Keratinocyte (primary cell): ENCODE measurements around the gene FRMD7. TPM values are rescaled to one million over a fixed set of nuclear protein-coding genes. Genes with fewer than 3 reads are reported as not detected.

ENCODE experiments used
- DNase-seq: peaks from one replicate; pipeline ENCODE4 v3.0.0-alpha.2; 2011; ENCODE audit warnings: low read depth, missing footprints, low spot score
- FAIRE-seq: peaks from 2 replicates; lab custom pipeline; 2011; peaks lifted over from hg19 to GRCh38; lab: Jason Lieb, UNC
- H2AFZ ChIP-seq: 2 replicates; pipeline ENCODE4 v1.6.0; 2012; ENCODE audit warnings: low read length, control low read depth, inconsistent platforms; ENCODE audit not compliant: control insufficient read depth
- H3K27ac ChIP-seq: 2 replicates; pipeline ENCODE4 v1.5.1; 2011; ENCODE audit warnings: low read length; ENCODE audit not compliant: control insufficient read depth, insufficient read depth
- H3K27me3 ChIP-seq: 3 replicates; pipeline ENCODE4 v1.6.0; 2011; ENCODE audit warnings: low read length; ENCODE audit not compliant: control insufficient read depth, insufficient read depth; ENCODE audit errors: extremely low read depth
- H3K36me3 ChIP-seq, 2 experiments: 2 replicates in 1 of 2; 3 replicates in 1 of 2; pipeline ENCODE4 v1.5.1; 2011; ENCODE audit warnings: low read length in 2 of 2, mild to moderate bottlenecking in 1 of 2; ENCODE audit not compliant: control insufficient read depth in 2 of 2, insufficient read depth in 2 of 2; ENCODE audit errors: extremely low read depth in 1 of 2
- H3K4me1 ChIP-seq: 3 replicates; pipeline ENCODE4 v1.5.1; 2011; ENCODE audit warnings: low read length; ENCODE audit not compliant: control insufficient read depth, insufficient read depth; ENCODE audit errors: extremely low read depth
- H3K4me2 ChIP-seq: 3 replicates; pipeline ENCODE4 v1.6.0; 2011; ENCODE audit warnings: low read depth, low read length; ENCODE audit not compliant: control insufficient read depth, insufficient read depth; ENCODE audit errors: extremely low read depth
- H3K4me3 ChIP-seq, 3 experiments: fragments of 200-600 bp in 1 of 3; sonication (generic) in 1 of 3; 2 replicates in 2 of 3; 3 replicates in 1 of 3; pipeline ENCODE4 v1.5.1; 2011 to 2016; ENCODE audit warnings: low read length in 3 of 3, mild to moderate bottlenecking in 3 of 3, control low read depth in 2 of 3, inconsistent platforms in 1 of 3, low read depth in 1 of 3, mixed read lengths in 1 of 3, mixed run types in 1 of 3, moderate library complexity in 1 of 3; ENCODE audit not compliant: control insufficient read depth in 2 of 3, insufficient read depth in 2 of 3; ENCODE audit errors: extremely low read depth in 1 of 3
- H3K79me2 ChIP-seq: 2 replicates; pipeline ENCODE4 v1.6.0; 2012; ENCODE audit warnings: low read length; ENCODE audit not compliant: control insufficient read depth, insufficient read depth
- H3K9ac ChIP-seq: 3 replicates; pipeline ENCODE4 v1.6.0; 2011; ENCODE audit warnings: low read length; ENCODE audit not compliant: control insufficient read depth, insufficient read depth; ENCODE audit errors: extremely low read depth
- H3K9me1 ChIP-seq: 3 replicates; pipeline ENCODE4 v1.6.0; 2011; ENCODE audit warnings: low read length; ENCODE audit not compliant: control insufficient read depth, insufficient read depth; ENCODE audit errors: extremely low read depth
- H3K9me3 ChIP-seq: 2 replicates; pipeline ENCODE4 v1.5.1; 2012; ENCODE audit warnings: low read depth, low read length; ENCODE audit not compliant: control insufficient read depth
- H4K20me1 ChIP-seq: 3 replicates; pipeline ENCODE4 v1.6.0; 2011; ENCODE audit warnings: low read length; ENCODE audit not compliant: control insufficient read depth, insufficient read depth; ENCODE audit errors: extremely low read depth
- CTCF ChIP-seq, 3 experiments: IDR thresholded peaks in 1 of 3; conservative IDR thresholded peaks in 1 of 3; optimal IDR thresholded peaks in 1 of 3; 2 replicates in 2 of 3; 3 replicates in 1 of 3; pipeline versions ENCODE3 to v1.5.1; 2011; ENCODE audit warnings: low read length in 3 of 3, mild to moderate bottlenecking in 3 of 3, moderate library complexity in 2 of 3, control low read depth in 1 of 3, inconsistent platforms in 1 of 3; ENCODE audit not compliant: insufficient read depth in 2 of 3; ENCODE audit errors: extremely low read depth in 1 of 3
- EZH2 ChIP-seq: IDR thresholded peaks from one replicate; pipeline ENCODE4 v1.6.1; 2012; ENCODE audit warnings: inconsistent platforms, mild to moderate bottlenecking, low read length, moderate library complexity
- dilution Hi-C: fragments of 300-500 bp; cut with MboI; formaldehyde crosslinking; loops from one replicate; pipeline ENCODE4 v1.7.0; 2020; ENCODE audit warnings: low sequenced_read_pairs; ENCODE audit not compliant: extremely low pct_ligation_motif_present
- polyA plus RNA-seq, 5 experiments: library from polyadenylated mRNA; depleted of rRNA in 3 of 5; stranded (reverse) in 3 of 5; stranded (forward) in 1 of 5; unstranded in 1 of 5; fragments of >200 nt; gene quantifications; 1 replicate in 1 of 5; 2 replicates in 3 of 5; 3 replicates in 1 of 5; pipeline versions ENCODE4 v1.2.1 to v1.2.3, GENCODE V29; 2011 to 2012; ENCODE audit warnings: missing spikeins in 2 of 5, low read depth in 1 of 5, low replicate concordance in 1 of 5

The FRMD7 gene
- polyA plus RNA-seq, 1 donor (not counting 4 experiments of a cell fraction or from before 2014, with no cell fraction given) = not detected

GRCh38 chrX:132125906-132126305 is 1.9 kb downstream of the FRMD7 start:
- H3K36me3 ChIP-seq = no peaks in the 10 kb centered on the region
- FAIRE-seq (no peak), DNase-seq (no peak)
- H3K79me2 ChIP-seq = no peaks in the 10 kb centered on the region
- H3K4me3 ChIP-seq = no peak overlapping the region
- peaks cover 3% of the 10 kb centered on the region for H3K27me3 ChIP-seq
- no peak overlapping the region for H3K27ac ChIP-seq
- H3K4me1 ChIP-seq = no peaks in the 10 kb centered on the region
- no peaks in the 10 kb centered on the region for H3K9me3 ChIP-seq
- H4K20me1 ChIP-seq = no peaks in the 10 kb centered on the region
- dilution Hi-C loops = no loop called here
- H3K9me1 ChIP-seq = no peaks in the 10 kb centered on the region
- no peak overlapping the region for H3K4me2 ChIP-seq
- TF ChIP-seq EZH2 (no peak), CTCF (optimal IDR thresholded peaks at IDR 0.05 in 1 of 3, IDR thresholded peaks at IDR 0.05 in 1 of 3, conservative IDR thresholded peaks at IDR 0.05 in 1 of 3; ENCODE audit: extremely low read depth in 1 of 3, insufficient read depth in 2 of 3, low read length in 3 of 3) (no peak)
- H3K9ac ChIP-seq = no peak overlapping the region
- no peak overlapping the region for H2AFZ ChIP-seq

DNA sequence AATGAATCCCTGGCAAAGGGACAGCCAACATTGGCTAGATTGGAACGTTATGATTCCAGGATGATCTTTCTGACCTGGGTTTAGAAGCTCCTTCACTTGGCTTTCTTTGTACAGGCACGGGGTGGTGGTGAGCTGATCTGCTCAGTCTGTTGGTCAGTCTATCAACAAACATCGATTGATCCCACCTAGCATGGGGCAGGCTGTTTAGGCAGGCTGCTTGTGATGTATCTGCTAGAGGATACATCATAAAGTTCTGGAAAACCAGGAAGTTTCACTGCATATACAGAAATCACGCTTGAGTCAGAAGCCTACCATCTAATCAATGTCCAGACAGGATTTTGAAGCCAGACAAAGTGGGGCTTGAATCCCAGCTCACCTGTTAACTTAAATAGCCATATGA is 6.9 kb downstream of the FRMD7 start:
- TF ChIP-seq EZH2 (no peak), CTCF (optimal IDR thresholded peaks at IDR 0.05 in 1 of 3, IDR thresholded peaks at IDR 0.05 in 1 of 3, conservative IDR thresholded peaks at IDR 0.05 in 1 of 3; ENCODE audit: extremely low read depth in 1 of 3, insufficient read depth in 2 of 3, low read length in 3 of 3) (no peak)
- no peaks in the 10 kb centered on the region for H4K20me1 ChIP-seq
- dilution Hi-C loops = no loop called here
- H2AFZ ChIP-seq = no peak overlapping the region
- H3K4me2 ChIP-seq = no peak overlapping the region
- H3K79me2 ChIP-seq = no peaks in the 10 kb centered on the region
- no peak overlapping the region for H3K27ac ChIP-seq
- no peaks in the 10 kb centered on the region for H3K27me3 ChIP-seq
- no peak overlapping the region for H3K9ac ChIP-seq
- FAIRE-seq = no peak
- H3K4me1 ChIP-seq = no peaks in the 10 kb centered on the region
- H3K9me1 ChIP-seq = no peaks in the 10 kb centered on the region
- no peak overlapping the region for H3K4me3 ChIP-seq
- no peaks in the 10 kb centered on the region for H3K9me3 ChIP-seq
- no peak for DNase-seq
- H3K36me3 ChIP-seq = no peaks in the 10 kb centered on the region
